ENCODE data around the gene HHAT. TPM values are rescaled to one million over a fixed set of nuclear protein-coding genes. Genes with fewer than 3 reads are reported as not detected.

HHAT gene
- total and polyA plus RNA-seq, 2 of the 4 experiments (the other 2 are of a cell fraction) = 1.7 to 2.5 TPM

DNA sequence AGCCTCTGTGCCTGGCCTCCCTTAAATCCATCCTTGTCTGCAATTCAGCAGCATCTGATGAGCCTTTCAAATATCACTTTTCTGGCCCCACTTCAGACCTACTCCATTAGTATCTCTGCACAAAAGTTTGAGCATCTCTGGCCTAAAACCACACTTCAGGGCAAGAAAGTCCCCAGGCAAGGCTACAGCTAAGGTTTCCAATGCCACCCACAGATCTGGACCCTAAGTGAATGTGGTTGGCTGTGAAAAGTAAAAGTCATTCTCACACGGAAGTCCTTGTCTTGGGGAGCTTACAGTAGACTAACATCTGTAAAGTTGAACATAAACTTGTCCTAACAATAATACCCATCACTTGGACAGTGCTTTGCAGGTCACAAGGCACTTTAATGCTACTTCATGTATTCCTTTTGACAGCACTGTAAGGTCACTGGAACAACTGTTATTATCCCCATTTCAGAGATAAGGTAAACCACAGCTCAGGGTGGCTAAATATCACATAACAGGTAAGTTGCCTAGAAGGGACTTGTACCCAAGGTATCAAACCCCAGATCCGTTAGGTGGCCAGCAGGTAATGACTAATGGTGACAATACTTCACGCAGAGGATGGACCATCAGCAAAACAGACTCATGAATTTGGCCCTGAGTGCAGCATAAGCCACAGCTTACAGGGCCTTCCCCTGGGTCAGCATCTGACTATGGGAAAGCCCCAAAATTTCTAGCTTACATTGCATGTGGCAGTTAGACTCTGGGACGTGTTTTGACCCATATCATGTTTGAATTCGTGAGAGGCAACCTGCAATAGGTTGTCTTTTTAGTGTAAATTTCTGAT is 356.0 kb downstream of the HHAT start:
- no peak overlapping the region for H2BK20ac ChIP-seq (ENCODE audit: low read depth, low read length)
- no TSS peak for BruUV-seq (replicated peaks)
- H2BK120ac ChIP-seq (ENCODE audit: low read depth, low read length) = no peak overlapping the region
- no peaks in the 10 kb centered on the region for H4K20me1 ChIP-seq (ENCODE audit: insufficient read depth, low read length)
- ATAC-seq (ENCODE audit: low read depth) (no peak), DNase-seq (no peak)
- no peak overlapping the region for H3K23ac ChIP-seq (ENCODE audit: low read depth, low read length)
- H3K9me3 ChIP-seq (ENCODE audit: control insufficient read depth, insufficient read depth, low read length) = no peaks in the 10 kb centered on the region
- H3K27me3 ChIP-seq (ENCODE audit: control insufficient read depth, insufficient read depth, low read length) = no peaks in the 10 kb centered on the region
- H4K5ac ChIP-seq (ENCODE audit: low read depth, low read length) = no peak overlapping the region
- no peak overlapping the region for H3K56ac ChIP-seq (ENCODE audit: extremely low read depth, insufficient read depth, low read length)
- CTCF ChIA-PET = no interaction called here
- POLR2A ChIA-PET (ENCODE audit: unreplicated experiment) = no interaction called here
- peaks cover 7% of the 10 kb centered on the region; the same call in 1 of the 2 replicates for H3K4me1 ChIP-seq (ENCODE audit: control insufficient read depth, insufficient read depth, low read length)
- H2BK15ac ChIP-seq (ENCODE audit: low read depth, low read length) = no peak overlapping the region
- H3K27ac ChIP-seq (ENCODE audit: insufficient read depth, low read length) = no peak overlapping the region
- H3K4me2 ChIP-seq (ENCODE audit: low read depth, low read length) = no peak overlapping the region
- H4K8ac ChIP-seq (ENCODE audit: low read depth in 2 of 2, low read length in 2 of 2) = no peak overlapping the region
- H2AK5ac ChIP-seq (ENCODE audit: low read depth, low read length) = no peak overlapping the region
- H3K4me3 ChIP-seq (ENCODE audit: insufficient read depth, low read depth, low read length) = no peak overlapping the region
- WGBS, 2 experiments (ENCODE audit: extremely low coverage in 2 of 2, insufficient read length in 1 of 2) = no CpG with 5 or more reads among the region's 5 CpGs
- no peak overlapping the region for H3K14ac ChIP-seq (replicated peaks; ENCODE audit: low read depth, low read length)
- no peaks in the 10 kb centered on the region for H3K9me1 ChIP-seq (ENCODE audit: insufficient read depth, low read length)
- in situ Hi-C loops (cut with MboI; ENCODE audit: low sequenced_read_pairs) = no loop called here
- H3K9ac ChIP-seq (ENCODE audit: low read depth, low read length) = no peak overlapping the region
- H2BK5ac ChIP-seq (ENCODE audit: low read depth, low read length, poor library complexity, severe bottlenecking) = no peak overlapping the region
- H4K91ac ChIP-seq (ENCODE audit: insufficient read depth, low read depth, low read length) = no peak overlapping the region
- no peak overlapping the region for H3K4ac ChIP-seq (ENCODE audit: low read depth, low read length)
- H3K79me1 ChIP-seq (ENCODE audit: low read depth in 1 of 2, low read length in 2 of 2) = no peaks in the 10 kb centered on the region
- no peak overlapping the region for H2AK9ac ChIP-seq (replicated peaks; ENCODE audit: low read depth, low read length, poor library complexity)
- no peaks in the 10 kb centered on the region for H3K36me3 ChIP-seq (ENCODE audit: control insufficient read depth, insufficient read depth, low read length)
- H3K18ac ChIP-seq (ENCODE audit: low read depth, low read length) = no peak overlapping the region
- no peak overlapping the region for H2AFZ ChIP-seq (replicated peaks; ENCODE audit: low read length, poor library complexity)
- no peak for TF ChIP-seq MAZ (IDR thresholded peaks at IDR 0.05; ENCODE audit: borderline replicate concordance, low read depth, low read length)
- TF ChIP-seq, protein P1, sequence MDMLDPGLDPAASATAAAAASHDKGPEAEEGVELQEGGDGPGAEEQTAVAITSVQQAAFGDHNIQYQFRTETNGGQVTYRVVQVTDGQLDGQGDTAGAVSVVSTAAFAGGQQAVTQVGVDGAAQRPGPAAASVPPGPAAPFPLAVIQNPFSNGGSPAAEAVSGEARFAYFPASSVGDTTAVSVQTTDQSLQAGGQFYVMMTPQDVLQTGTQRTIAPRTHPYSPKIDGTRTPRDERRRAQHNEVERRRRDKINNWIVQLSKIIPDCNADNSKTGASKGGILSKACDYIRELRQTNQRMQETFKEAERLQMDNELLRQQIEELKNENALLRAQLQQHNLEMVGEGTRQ (IDR thresholded peaks at IDR 0.05; ENCODE audit: low read depth, low read length) = no peak
- TF ChIP-seq, protein P2, sequence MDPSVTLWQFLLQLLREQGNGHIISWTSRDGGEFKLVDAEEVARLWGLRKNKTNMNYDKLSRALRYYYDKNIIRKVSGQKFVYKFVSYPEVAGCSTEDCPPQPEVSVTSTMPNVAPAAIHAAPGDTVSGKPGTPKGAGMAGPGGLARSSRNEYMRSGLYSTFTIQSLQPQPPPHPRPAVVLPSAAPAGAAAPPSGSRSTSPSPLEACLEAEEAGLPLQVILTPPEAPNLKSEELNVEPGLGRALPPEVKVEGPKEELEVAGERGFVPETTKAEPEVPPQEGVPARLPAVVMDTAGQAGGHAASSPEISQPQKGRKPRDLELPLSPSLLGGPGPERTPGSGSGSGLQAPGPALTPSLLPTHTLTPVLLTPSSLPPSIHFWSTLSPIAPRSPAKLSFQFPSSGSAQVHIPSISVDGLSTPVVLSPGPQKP (IDR thresholded peaks at IDR 0.05; ENCODE audit: borderline replicate concordance, low read depth, low read length) = no peak
- no peak for TF ChIP-seq CHD1 (IDR thresholded peaks at IDR 0.05; ENCODE audit: low read depth, low read length)
- TF ChIP-seq NFE2L2 (IDR thresholded peaks at IDR 0.05; ENCODE audit: low read depth, low read length) = no peak
- TF ChIP-seq CEBPB (IDR thresholded peaks at IDR 0.05; ENCODE audit: low read depth, low read length) = no peak
- TF ChIP-seq RCOR1 (IDR thresholded peaks at IDR 0.05; ENCODE audit: insufficient replicate concordance, low read length) = no peak
- TF ChIP-seq RFX5 (IDR thresholded peaks at IDR 0.05; ENCODE audit: low read depth, low read length) = no peak
- TF ChIP-seq RAD21 (IDR thresholded peaks at IDR 0.05; ENCODE audit: low read length) = no peak
- no peak for TF ChIP-seq MAFK (IDR thresholded peaks at IDR 0.05; ENCODE audit: low read depth, low read length)
- TF ChIP-seq BHLHE40 (IDR thresholded peaks at IDR 0.05; ENCODE audit: low read depth, low read length) = no peak
- no peak for TF ChIP-seq SMC3 (IDR thresholded peaks at IDR 0.05; ENCODE audit: low read depth, low read length)
- TF ChIP-seq MXI1 (IDR thresholded peaks at IDR 0.05; ENCODE audit: borderline replicate concordance, low read depth, low read length) = no peak
- TF ChIP-seq FOS (IDR thresholded peaks at IDR 0.05; ENCODE audit: low read depth, low read length) = no peak
- TF ChIP-seq, protein P3, sequence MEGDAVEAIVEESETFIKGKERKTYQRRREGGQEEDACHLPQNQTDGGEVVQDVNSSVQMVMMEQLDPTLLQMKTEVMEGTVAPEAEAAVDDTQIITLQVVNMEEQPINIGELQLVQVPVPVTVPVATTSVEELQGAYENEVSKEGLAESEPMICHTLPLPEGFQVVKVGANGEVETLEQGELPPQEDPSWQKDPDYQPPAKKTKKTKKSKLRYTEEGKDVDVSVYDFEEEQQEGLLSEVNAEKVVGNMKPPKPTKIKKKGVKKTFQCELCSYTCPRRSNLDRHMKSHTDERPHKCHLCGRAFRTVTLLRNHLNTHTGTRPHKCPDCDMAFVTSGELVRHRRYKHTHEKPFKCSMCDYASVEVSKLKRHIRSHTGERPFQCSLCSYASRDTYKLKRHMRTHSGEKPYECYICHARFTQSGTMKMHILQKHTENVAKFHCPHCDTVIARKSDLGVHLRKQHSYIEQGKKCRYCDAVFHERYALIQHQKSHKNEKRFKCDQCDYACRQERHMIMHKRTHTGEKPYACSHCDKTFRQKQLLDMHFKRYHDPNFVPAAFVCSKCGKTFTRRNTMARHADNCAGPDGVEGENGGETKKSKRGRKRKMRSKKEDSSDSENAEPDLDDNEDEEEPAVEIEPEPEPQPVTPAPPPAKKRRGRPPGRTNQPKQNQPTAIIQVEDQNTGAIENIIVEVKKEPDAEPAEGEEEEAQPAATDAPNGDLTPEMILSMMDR (conservative IDR thresholded peaks at IDR 0.05; ENCODE audit: low read depth, low read length) = no peak
- TF ChIP-seq POLR2A (IDR thresholded peaks at IDR 0.05; ENCODE audit: low read depth, low read length) = no peak
- dilution Hi-C loops (cut with HindIII; ENCODE audit: low sequenced_read_pairs, unreplicated experiment) = no loop called here
- intact Hi-C loops (cut with micrococcal nuclease) = no loop called here
